Lung (tissue), 12 donors: ENCODE data around the gene DSN1. TPM values are rescaled to one million over a fixed set of nuclear protein-coding genes. Genes with fewer than 3 reads are reported as not detected.

Experiments
- ATAC-seq: fragments of 200-7000 bp; cut with Tn5 transposase; one replicate; pipeline ENCODE4 v1.9.1; 2020; ENCODE audit warnings: moderate number of reproducible peaks; ENCODE audit not compliant: insufficient read depth, low FRiP score
- DNase-seq, 3 donors: peaks; one replicate each; pipeline ENCODE4 v3.0.0-alpha.2; 2013 to 2017
- H3K27ac ChIP-seq, 2 donors: one replicate each; pipeline ENCODE4 v1.5.1; 2013; ENCODE audit warnings: mild to moderate bottlenecking in 2 of 2, moderate library complexity in 2 of 2, control low read depth in 1 of 2, inconsistent platforms in 1 of 2, low read depth in 1 of 2, low read length in 1 of 2
- H3K27me3 ChIP-seq, 3 donors: one replicate each; pipeline ENCODE4 v1.5.1; 2013; ENCODE audit warnings: low read length in 2 of 3; ENCODE audit not compliant: control insufficient read depth in 3 of 3, insufficient read depth in 3 of 3
- H3K36me3 ChIP-seq, 4 donors: one replicate each; pipeline ENCODE4 v1.5.1; 2013; ENCODE audit warnings: low read length in 4 of 4, mild to moderate bottlenecking in 1 of 4, moderate library complexity in 1 of 4; ENCODE audit not compliant: control insufficient read depth in 4 of 4, insufficient read depth in 4 of 4
- H3K4me1 ChIP-seq, 5 donors: one replicate each; pipeline ENCODE4 v1.5.1; 2013; ENCODE audit warnings: low read length in 5 of 5, mild to moderate bottlenecking in 2 of 5, moderate library complexity in 1 of 5; ENCODE audit not compliant: control insufficient read depth in 5 of 5, insufficient read depth in 5 of 5
- H3K4me3 ChIP-seq: one replicate; pipeline ENCODE4 v1.5.1; 2013; ENCODE audit warnings: mild to moderate bottlenecking, control low read depth, moderate library complexity
- H3K9ac ChIP-seq, 2 donors: one replicate each; pipeline ENCODE4 v1.5.1; 2013; ENCODE audit warnings: low read length in 2 of 2, control low read depth in 1 of 2; ENCODE audit not compliant: insufficient read depth in 1 of 2
- H3K9me3 ChIP-seq, 4 donors: one replicate each; pipeline ENCODE4 v1.5.1; 2013; ENCODE audit warnings: low read length in 3 of 4, mild to moderate bottlenecking in 1 of 4, moderate library complexity in 1 of 4; ENCODE audit not compliant: control insufficient read depth in 4 of 4, insufficient read depth in 3 of 4
- WGBS, 2 donors: extraction: QIAGEN DNeasy Blood & Tissue Kit; methylation state at CpG; one replicate each; pipeline ENCODE4 v1.1.7; 2013; 5-methylcytosine and 5-hydroxymethylcytosine counted together
- polyA plus RNA-seq, 2 donors: library from polyadenylated mRNA; stranded (reverse); fragments of 200-250 nt; gene quantifications; one replicate each; pipeline ENCODE4 v1.2.1, GENCODE V29; 2013
- total RNA-seq, 2 donors: library from RNA; depleted of rRNA in 1 of 2; stranded (reverse); fragments of >200 nt in 1 of 2; gene quantifications; one replicate each; pipeline ENCODE4 v1.2.1, GENCODE V29; 2014 to 2021
- TF ChIP-seq, protein P1 (sequence below): IDR thresholded peaks from 2 replicates; pipeline ENCODE4 v1.5.1; 2012; ENCODE audit warnings: mild to moderate bottlenecking; ENCODE audit errors: control extremely low read depth, extremely low read depth
- donor health status: control.
- donor health status: control.
- donor health status: Bipolar disorder and iron deficiency.
- donor health status: healthy.
- donor health status: DM: yes; HTN: yes; CAD: no.

DSN1 gene
- total and polyA plus RNA-seq, 4 donors: 5.8 to 11.0 (median 9.7) TPM

GRCh38 chr20:36744243-36744642, 29.3 kb downstream of the DSN1 start:
- Histone ChIP-seq H3K36me3 (no peaks in the 10 kb centered on the region), H3K4me1 (peaks cover 0 to 7% (median 0%) of the 10 kb centered on the region in 5 donors), H3K9me3 (no peaks in the 10 kb centered on the region), H3K27me3 (no peaks in the 10 kb centered on the region), H3K4me3 (no peak overlapping the region), H3K27ac (peak overlapping the region in 1 of 2 donors; percentile 68), H3K9ac (no peak overlapping the region)
- ATAC-seq: no peak
- 80 to 89% methylated on average over 4 of the region's 4 CpGs for WGBS, 2 donors
- TF ChIP-seq, protein P1, sequence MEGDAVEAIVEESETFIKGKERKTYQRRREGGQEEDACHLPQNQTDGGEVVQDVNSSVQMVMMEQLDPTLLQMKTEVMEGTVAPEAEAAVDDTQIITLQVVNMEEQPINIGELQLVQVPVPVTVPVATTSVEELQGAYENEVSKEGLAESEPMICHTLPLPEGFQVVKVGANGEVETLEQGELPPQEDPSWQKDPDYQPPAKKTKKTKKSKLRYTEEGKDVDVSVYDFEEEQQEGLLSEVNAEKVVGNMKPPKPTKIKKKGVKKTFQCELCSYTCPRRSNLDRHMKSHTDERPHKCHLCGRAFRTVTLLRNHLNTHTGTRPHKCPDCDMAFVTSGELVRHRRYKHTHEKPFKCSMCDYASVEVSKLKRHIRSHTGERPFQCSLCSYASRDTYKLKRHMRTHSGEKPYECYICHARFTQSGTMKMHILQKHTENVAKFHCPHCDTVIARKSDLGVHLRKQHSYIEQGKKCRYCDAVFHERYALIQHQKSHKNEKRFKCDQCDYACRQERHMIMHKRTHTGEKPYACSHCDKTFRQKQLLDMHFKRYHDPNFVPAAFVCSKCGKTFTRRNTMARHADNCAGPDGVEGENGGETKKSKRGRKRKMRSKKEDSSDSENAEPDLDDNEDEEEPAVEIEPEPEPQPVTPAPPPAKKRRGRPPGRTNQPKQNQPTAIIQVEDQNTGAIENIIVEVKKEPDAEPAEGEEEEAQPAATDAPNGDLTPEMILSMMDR: no peak
- DNase-seq: no peak

DNA sequence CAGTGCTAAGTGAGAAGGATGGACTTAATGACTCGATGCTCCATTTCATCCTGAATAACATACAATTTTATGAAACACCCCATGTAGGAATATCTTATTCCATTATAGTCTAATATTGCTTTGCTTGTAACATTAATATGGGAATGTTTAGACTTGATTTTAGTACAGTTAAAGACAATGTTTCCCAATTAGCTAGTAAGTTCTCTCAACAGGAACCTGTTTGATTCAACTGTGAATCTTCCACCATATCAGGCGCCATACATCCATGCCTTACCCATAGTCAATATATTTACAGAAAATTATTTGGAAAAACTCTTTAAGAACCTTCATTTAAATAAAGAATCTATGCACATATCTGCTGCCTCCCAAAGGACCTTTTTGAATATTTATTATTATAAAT, 31.0 kb downstream of the DSN1 start:
- Histone ChIP-seq H3K27me3 (no peaks in the 10 kb centered on the region), H3K27ac (no peak overlapping the region), H3K9me3 (no peaks in the 10 kb centered on the region), H3K4me1 (peaks cover 0 to 7% (median 0%) of the 10 kb centered on the region in 5 donors), H3K36me3 (no peaks in the 10 kb centered on the region), H3K9ac (no peak overlapping the region), H3K4me3 (no peak overlapping the region)
- ATAC-seq (no peak), DNase-seq (no peak)
- TF ChIP-seq, protein P1: no peak
- 92 to 98% methylated on average over 2 of the region's 2 CpGs for WGBS, 2 donors

GRCh38 chr20:36741072-36741471, 32.5 kb downstream of the DSN1 start:
- Histone ChIP-seq H3K9ac (no peak overlapping the region), H3K4me3 (no peak overlapping the region), H3K36me3 (peaks cover 0 to 1% (median 0%) of the 10 kb centered on the region in 4 donors), H3K27ac (no peak overlapping the region), H3K27me3 (no peaks in the 10 kb centered on the region), H3K4me1 (peaks cover 0 to 7% (median 0%) of the 10 kb centered on the region in 5 donors), H3K9me3 (no peaks in the 10 kb centered on the region)
- WGBS, 2 donors: 86 to 92% methylated on average over 4 of the region's 4 CpGs
- TF ChIP-seq, protein P1: no peak
- DNase-seq: no peak
- no peak for ATAC-seq

GRCh38 chr20:36737183-36737499, 36.4 kb downstream of the DSN1 start:
- Histone ChIP-seq H3K9ac (no peak overlapping the region), H3K4me1 (peaks cover 0 to 2% (median 0%) of the 10 kb centered on the region in 5 donors), H3K27me3 (no peaks in the 10 kb centered on the region), H3K36me3 (peaks cover 0 to 1% (median 0%) of the 10 kb centered on the region in 4 donors), H3K27ac (no peak overlapping the region), H3K4me3 (no peak overlapping the region), H3K9me3 (no peaks in the 10 kb centered on the region)
- TF ChIP-seq, protein P1: no peak
- DNase-seq: no peak
- 87 to 89% methylated on average over 6 of the region's 6 CpGs for WGBS, 2 donors
- no peak for ATAC-seq
